Stimulated activated CD8-positive, alpha-beta memory T cell treated with anti-CD3 and anti-CD28 coated beads, Interleukin-4, amount 100 ng/mL, for 24 hours (primary cell): ENCODE measurements around the gene GPR37.

ENCODE experiments used
- DNase-seq: peaks from one replicate; pipeline ENCODE4 v3.0.0-alpha.2; 2020; ENCODE audit warnings: low read depth

Gene GPR37

DNA sequence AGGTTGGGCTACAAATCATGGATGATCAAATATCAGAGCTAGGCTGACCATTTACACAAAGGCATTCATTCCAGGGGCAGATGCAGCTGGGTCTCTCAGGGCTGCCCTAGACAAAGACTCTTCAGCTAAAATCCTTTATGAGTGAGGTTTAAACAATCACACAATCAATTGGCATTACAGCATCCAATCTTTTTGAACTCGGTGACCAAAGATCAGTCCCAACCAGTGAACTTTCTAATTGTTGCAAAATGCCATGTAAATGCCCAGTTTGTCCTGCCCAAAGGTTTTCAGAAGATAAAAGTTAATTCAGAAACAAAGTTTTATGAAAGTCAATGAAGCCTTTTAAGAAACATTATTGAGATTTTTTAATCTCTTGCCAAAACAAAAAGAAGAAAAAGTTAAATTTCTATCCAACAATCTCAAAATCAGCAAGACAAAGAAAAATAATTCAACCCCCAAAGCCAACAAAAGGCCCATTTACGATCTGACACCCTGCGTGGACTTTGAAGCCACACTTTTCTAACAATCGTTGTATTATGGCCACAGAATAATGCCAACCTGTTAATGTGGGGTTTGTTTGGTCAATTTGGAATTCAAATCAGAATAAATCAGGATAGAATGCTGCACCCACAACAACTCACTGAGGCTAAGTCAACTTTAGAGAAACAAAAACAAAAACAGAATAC, 40.9 kb downstream of the GPR37 start:
- DNase-seq = no peak

- DNase-seq = no peak
Observed at GRCh38 chr7:124724079-124724478, 41.5 kb downstream of the GPR37 start.

DNA sequence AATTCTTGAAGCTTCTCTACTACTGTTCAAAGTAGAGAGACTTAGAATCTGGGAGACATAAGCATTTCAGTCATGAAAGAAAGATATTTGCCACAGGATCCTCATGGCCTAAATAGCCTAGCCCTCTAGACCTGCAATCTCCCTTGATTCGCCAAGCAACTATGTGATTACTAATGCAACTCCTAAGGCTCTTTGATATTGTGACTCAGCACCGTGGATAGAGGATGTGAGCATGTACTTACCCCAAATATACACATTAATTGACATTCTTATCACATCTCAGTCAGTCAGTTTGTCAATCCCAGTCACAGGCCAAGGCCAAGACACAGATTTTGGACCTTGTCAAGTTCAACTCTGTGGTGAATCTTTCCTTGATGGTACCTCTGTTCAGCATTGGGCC, 42.6 kb downstream of the GPR37 start:
- DNase-seq = no peak

- no peak for DNase-seq
Observed at GRCh38 chr7:124722292-124722691, 43.3 kb downstream of the GPR37 start.

- DNase-seq = no peak
Observed at GRCh38 chr7:124720195-124720594, 45.4 kb downstream of the GPR37 start.

- DNase-seq = no peak
Observed at GRCh38 chr7:124718032-124718766, 47.4 kb downstream of the GPR37 start.

DNA sequence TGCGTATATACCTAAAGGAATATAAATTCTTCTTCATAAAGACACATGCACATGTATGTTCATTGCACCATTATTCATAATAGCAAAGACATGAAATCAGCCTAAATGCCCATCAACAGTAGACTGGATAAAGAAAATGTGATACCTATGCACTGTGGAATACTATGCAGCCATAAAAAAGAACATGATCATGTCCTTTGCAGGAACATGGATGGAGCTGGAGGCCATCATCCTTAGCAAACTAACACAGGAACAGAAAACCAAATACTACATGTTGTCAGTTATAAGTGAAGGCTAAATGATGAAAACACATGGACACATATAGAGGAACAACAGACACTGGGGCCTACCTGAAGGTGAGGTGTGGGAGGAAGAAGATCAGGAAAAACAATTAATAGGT, 48.7 kb downstream of the GPR37 start:
- no peak for DNase-seq

DNA sequence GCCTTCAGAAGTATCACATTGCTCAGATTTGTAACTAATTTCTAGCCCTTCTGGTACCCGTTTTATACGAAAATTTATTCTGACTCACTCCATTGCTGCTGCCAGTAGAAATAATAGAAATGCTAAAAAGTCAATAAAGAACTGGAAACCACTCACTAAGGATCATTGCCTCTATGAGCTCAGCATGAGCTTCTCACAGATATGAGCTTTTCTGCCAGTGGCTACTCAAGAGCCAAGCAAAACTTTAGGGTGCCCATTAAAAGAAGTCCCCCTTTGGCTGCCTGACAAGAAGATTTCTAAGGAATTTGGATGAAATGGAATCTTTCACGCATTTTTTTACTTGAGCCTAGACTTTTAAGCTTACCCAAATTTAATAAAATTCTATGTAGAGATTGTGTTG, 52.5 kb downstream of the GPR37 start:
- no peak for DNase-seq

DNA sequence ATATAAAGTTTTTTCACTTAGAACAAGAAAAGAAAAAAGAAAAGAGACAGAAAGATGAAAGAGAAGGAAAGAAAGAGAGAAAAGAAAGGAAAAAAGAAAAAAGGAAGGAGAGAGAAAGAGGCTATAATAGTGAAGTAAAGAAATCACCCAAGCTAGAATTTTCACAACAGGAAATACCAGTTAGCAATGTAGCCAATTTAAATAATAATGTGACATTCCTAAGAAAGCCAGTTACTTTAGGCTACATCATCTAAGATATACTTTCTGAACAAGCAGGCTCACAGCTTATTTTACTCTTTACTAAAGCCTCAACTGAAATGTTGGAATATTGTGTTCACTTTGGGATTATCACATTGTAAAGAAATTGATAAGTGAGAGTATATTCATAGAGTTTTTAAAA, 53.6 kb downstream of the GPR37 start:
- DNase-seq = no peak

DNA sequence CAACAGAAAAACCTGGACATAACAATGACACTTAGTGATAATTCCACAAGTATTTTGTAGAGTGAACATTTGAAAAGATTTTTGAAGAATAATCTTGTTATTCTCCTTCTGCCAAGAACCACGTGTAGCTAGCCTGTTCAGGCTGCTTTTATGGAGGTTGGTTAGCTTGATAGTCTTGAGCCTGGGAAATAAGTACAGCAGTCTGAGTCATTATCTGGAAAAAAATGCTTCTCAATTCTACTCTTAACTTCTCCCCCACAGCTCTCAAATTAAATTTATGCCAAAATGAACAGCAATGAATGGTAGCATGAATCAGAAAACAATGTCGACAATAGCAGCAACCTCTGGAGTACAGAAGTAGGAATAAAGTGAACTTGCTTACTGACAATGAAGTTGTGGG, 63.2 kb downstream of the GPR37 start:
- no peak for DNase-seq

DNA sequence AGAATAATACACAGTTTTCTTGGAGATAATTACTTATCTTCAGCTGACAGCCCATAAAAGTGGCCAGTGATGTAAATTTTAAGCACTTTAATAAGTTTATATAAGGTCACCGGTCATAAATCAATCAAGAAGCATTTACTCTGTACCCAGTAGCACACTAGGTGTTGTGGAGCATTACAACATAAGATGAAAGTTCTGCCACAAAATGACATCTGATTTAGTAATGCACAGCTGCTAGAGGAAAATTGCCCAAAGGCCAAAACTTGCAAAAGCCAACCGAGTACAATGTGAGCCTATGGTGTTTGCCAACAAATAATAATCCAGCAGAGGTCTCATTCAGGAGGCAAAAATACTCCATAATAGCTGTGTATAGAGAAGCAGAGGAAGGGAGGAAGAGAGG, 63.6 kb downstream of the GPR37 start:
- DNase-seq = no peak

- no peak for DNase-seq
Observed at GRCh38 chr7:124700655-124701054, 64.9 kb downstream of the GPR37 start.

DNA sequence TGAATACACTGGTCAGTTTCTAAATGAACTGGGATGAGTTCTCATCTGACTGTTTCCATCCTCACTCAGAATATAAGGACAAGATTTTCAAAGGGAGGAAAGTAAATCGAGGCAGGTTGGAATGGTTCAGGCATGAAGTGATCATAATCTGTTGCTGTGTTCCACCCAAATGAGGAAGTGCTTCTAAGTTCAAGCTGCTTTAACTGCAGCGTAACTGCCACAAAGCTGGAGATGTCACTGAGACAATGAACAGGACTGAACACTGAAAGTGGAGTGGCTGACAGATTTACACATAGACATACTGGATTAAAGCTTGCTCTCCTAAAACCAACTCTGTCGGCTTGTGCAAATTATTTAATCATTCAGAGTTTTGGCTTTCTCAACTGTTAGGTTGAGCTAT, 66.6 kb downstream of the GPR37 start:
- DNase-seq = no peak

DNA sequence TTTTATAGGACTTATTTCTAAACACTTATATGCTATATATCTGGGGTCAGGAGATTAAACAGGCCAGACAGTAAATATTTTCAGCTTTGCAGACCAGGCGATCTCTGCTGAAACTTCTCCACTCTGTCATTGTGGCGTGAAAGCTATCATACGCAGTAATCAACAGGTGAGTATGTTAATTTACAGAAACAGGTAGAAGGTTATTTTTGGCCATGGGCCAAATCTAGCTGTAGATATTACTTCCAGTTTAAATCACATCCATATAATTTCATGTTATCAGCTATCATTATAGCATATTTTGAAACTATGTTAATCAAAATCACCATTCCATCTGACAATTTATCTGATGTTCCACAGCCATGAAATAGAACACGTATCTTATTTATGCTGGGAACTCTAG, 67.8 kb downstream of the GPR37 start:
- no peak for DNase-seq
